IMR-90 (cell line): ENCODE measurements around the gene MLLT1. TPM values are rescaled to one million over a fixed set of nuclear protein-coding genes. Genes with fewer than 3 reads are reported as not detected.

Source experiments
- ATAC-seq: fragments of 200-7000 bp; cut with Tn5 transposase; 2 replicates; pipeline ENCODE4 v1.9.1; 2020; ENCODE audit warnings: low read depth, mild to moderate bottlenecking, moderate library complexity
- BruUV-seq: library from RNA; stranded (reverse); fragments of 400-500 nt; replicated peaks from 2 replicates; lab custom pipeline; 2021; lab: Mats Ljungman, UMichigan
- CTCF ChIA-PET: fragments of 300-600 bp; formaldehyde crosslinking; extraction: SDS; loops from one replicate; lab custom pipeline; 2021; ENCODE audit warnings: antibody characterized with exemption; lab: Yijun Ruan, JAX
- POLR2A ChIA-PET: fragments of 300-600 bp; sonication (Branson Sonifier 250); formaldehyde crosslinking; loops from one replicate; lab custom pipeline; 2022; ENCODE audit warnings: antibody characterized with exemption; ENCODE audit not compliant: unreplicated experiment; lab: Charles Lee
- DNase-seq: peaks from one replicate; pipeline ENCODE4 v3.0.0; 2013
- H2AFZ ChIP-seq: replicated peaks from 2 replicates; pipeline ENCODE3; 2013; ENCODE audit warnings: low read length, mild to moderate bottlenecking; ENCODE audit not compliant: poor library complexity
- H2AK5ac ChIP-seq: 2 replicates; pipeline ENCODE4 v1.6.1; 2013; ENCODE audit warnings: low read depth, low read length, inconsistent platforms
- H2AK9ac ChIP-seq: replicated peaks from 2 replicates; pipeline ENCODE3; 2013; ENCODE audit warnings: mild to moderate bottlenecking, low read depth, low read length, moderate library complexity; ENCODE audit not compliant: poor library complexity
- H2BK120ac ChIP-seq: 2 replicates; pipeline ENCODE4 v1.6.1; 2013; ENCODE audit warnings: low read depth, low read length, inconsistent platforms
- H2BK15ac ChIP-seq: 3 replicates; pipeline ENCODE4 v1.6.1; 2013; ENCODE audit warnings: low read depth, low read length, inconsistent platforms
- H2BK20ac ChIP-seq: 2 replicates; pipeline ENCODE4 v1.6.1; 2013; ENCODE audit warnings: low read depth, mild to moderate bottlenecking, inconsistent platforms, low read length, moderate library complexity
- H2BK5ac ChIP-seq: 2 replicates; pipeline ENCODE4 v1.6.1; 2013; ENCODE audit warnings: mild to moderate bottlenecking, low read depth, low read length, inconsistent platforms; ENCODE audit not compliant: poor library complexity, severe bottlenecking
- H3K14ac ChIP-seq: replicated peaks from 2 replicates; pipeline ENCODE4 v1.6.1; 2013; ENCODE audit warnings: low read depth, low read length, inconsistent platforms
- H3K18ac ChIP-seq: 2 replicates; pipeline ENCODE4 v1.6.1; 2013; ENCODE audit warnings: low read depth, low read length, control low read depth
- H3K23ac ChIP-seq: 2 replicates; pipeline ENCODE4 v1.6.1; 2013; ENCODE audit warnings: low read depth, low read length, inconsistent platforms
- H3K27ac ChIP-seq: 2 replicates; pipeline ENCODE4 v1.5.1; 2013; ENCODE audit warnings: mild to moderate bottlenecking, control low read depth, low read length; ENCODE audit not compliant: insufficient read depth
- H3K27me3 ChIP-seq: 2 replicates; pipeline ENCODE4 v1.6.1; 2013; ENCODE audit warnings: low read length; ENCODE audit not compliant: control insufficient read depth, insufficient read depth
- H3K36me3 ChIP-seq: 2 replicates; pipeline ENCODE4 v1.6.1; 2013; ENCODE audit warnings: low read length, mixed read lengths; ENCODE audit not compliant: control insufficient read depth, insufficient read depth
- H3K4ac ChIP-seq: 2 replicates; pipeline ENCODE4 v1.6.1; 2013; ENCODE audit warnings: low read depth, low read length, inconsistent platforms
- H3K4me1 ChIP-seq: 2 replicates; pipeline ENCODE4 v1.6.1; 2013; ENCODE audit warnings: low read length, mixed read lengths; ENCODE audit not compliant: control insufficient read depth, insufficient read depth
- H3K4me2 ChIP-seq: 2 replicates; pipeline ENCODE4 v1.6.1; 2013; ENCODE audit warnings: low read depth, mild to moderate bottlenecking, control low read depth, low read length, moderate library complexity
- H3K4me3 ChIP-seq: 2 replicates; pipeline ENCODE4 v1.5.1; 2013; ENCODE audit warnings: low read depth, mild to moderate bottlenecking, control low read depth, low read length, moderate library complexity; ENCODE audit not compliant: insufficient read depth
- H3K56ac ChIP-seq: 2 replicates; pipeline ENCODE4 v1.6.1; 2013; ENCODE audit warnings: low read length, inconsistent platforms; ENCODE audit not compliant: insufficient read depth; ENCODE audit errors: extremely low read depth
- H3K79me1 ChIP-seq, 2 experiments: 2 replicates each; pipeline ENCODE4 v1.6.1; 2013; ENCODE audit warnings: low read length in 2 of 2, inconsistent platforms in 1 of 2, low read depth in 1 of 2
- H3K9ac ChIP-seq: 2 replicates; pipeline ENCODE4 v1.6.1; 2013; ENCODE audit warnings: low read depth, low read length, control low read depth
- H3K9me1 ChIP-seq: 2 replicates; pipeline ENCODE4 v1.6.1; 2013; ENCODE audit warnings: low read length, inconsistent platforms; ENCODE audit not compliant: insufficient read depth
- H3K9me3 ChIP-seq: 2 replicates; pipeline ENCODE4 v1.6.1; 2013; ENCODE audit warnings: low read length; ENCODE audit not compliant: control insufficient read depth, insufficient read depth
- H4K20me1 ChIP-seq: 2 replicates; pipeline ENCODE4 v1.6.1; 2013; ENCODE audit warnings: low read length, inconsistent platforms; ENCODE audit not compliant: insufficient read depth
- H4K5ac ChIP-seq: 2 replicates; pipeline ENCODE4 v1.6.1; 2013; ENCODE audit warnings: mild to moderate bottlenecking, low read depth, low read length, control low read depth
- H4K8ac ChIP-seq, 2 experiments: 2 replicates each; pipeline ENCODE4 v1.6.1; 2013; ENCODE audit warnings: low read depth in 2 of 2, low read length in 2 of 2, control low read depth in 1 of 2, inconsistent platforms in 1 of 2
- H4K91ac ChIP-seq: 2 replicates; pipeline ENCODE4 v1.6.1; 2013; ENCODE audit warnings: low read depth, low read length, inconsistent platforms; ENCODE audit not compliant: insufficient read depth
- BHLHE40 ChIP-seq: fragments of 150-350 bp; IDR thresholded peaks from 2 replicates; pipeline ENCODE4 v1.6.1; 2016; ENCODE audit warnings: mild to moderate bottlenecking, low read depth, low read length
- CEBPB ChIP-seq: IDR thresholded peaks from 2 replicates; pipeline ENCODE4 v1.6.1; 2012; ENCODE audit warnings: low read depth, low read length, improper control_type of control experiment
- CHD1 ChIP-seq: IDR thresholded peaks from 2 replicates; pipeline ENCODE4 v1.6.1; 2012; ENCODE audit warnings: low read depth, low read length, improper control_type of control experiment
- CTCF ChIP-seq: conservative IDR thresholded peaks from 2 replicates; pipeline ENCODE4 v1.5.1; 2012; ENCODE audit warnings: mild to moderate bottlenecking, low read depth, low read length, improper control_type of control experiment
- ELK1 ChIP-seq: fragments of 150-350 bp; IDR thresholded peaks from 2 replicates; pipeline ENCODE4 v1.6.1; 2016; ENCODE audit warnings: low read depth, mild to moderate bottlenecking, low read length, moderate library complexity, borderline replicate concordance
- MAFK ChIP-seq: IDR thresholded peaks from 2 replicates; pipeline ENCODE4 v1.6.1; 2012; ENCODE audit warnings: low read depth, low read length, improper control_type of control experiment
- MAZ ChIP-seq: IDR thresholded peaks from 2 replicates; pipeline ENCODE4 v1.6.1; 2012; ENCODE audit warnings: low read depth, mild to moderate bottlenecking, low read length, improper control_type of control experiment, moderate library complexity, borderline replicate concordance
- MXI1 ChIP-seq: IDR thresholded peaks from 2 replicates; pipeline ENCODE4 v1.6.1; 2012; ENCODE audit warnings: low read depth, mild to moderate bottlenecking, low read length, moderate library complexity, borderline replicate concordance
- NFE2L2 ChIP-seq: fragments of 150-350 bp; IDR thresholded peaks from 2 replicates; pipeline ENCODE4 v1.6.1; 2016; ENCODE audit warnings: low read depth, mild to moderate bottlenecking, low read length
- POLR2A ChIP-seq: IDR thresholded peaks from 2 replicates; pipeline ENCODE4 v1.6.1; 2012; ENCODE audit warnings: mild to moderate bottlenecking, low read depth, low read length
- RAD21 ChIP-seq: IDR thresholded peaks from 2 replicates; pipeline ENCODE4 v1.6.1; 2012; ENCODE audit warnings: low read length, improper control_type of control experiment
- RCOR1 ChIP-seq: IDR thresholded peaks from 2 replicates; pipeline ENCODE4 v1.6.1; 2012; ENCODE audit warnings: mild to moderate bottlenecking, low read length, improper control_type of control experiment; ENCODE audit not compliant: insufficient replicate concordance
- RFX5 ChIP-seq: IDR thresholded peaks from 2 replicates; pipeline ENCODE4 v1.8.0; 2012; ENCODE audit warnings: low read depth, mild to moderate bottlenecking, low read length, moderate library complexity
- SMC3 ChIP-seq: fragments of 150-350 bp; IDR thresholded peaks from 2 replicates; pipeline ENCODE4 v1.6.1; 2016; ENCODE audit warnings: low read depth, mild to moderate bottlenecking, antibody characterized with exemption, low read length, moderate library complexity
- USF2 ChIP-seq: fragments of 150-350 bp; IDR thresholded peaks from 2 replicates; pipeline ENCODE4 v1.6.1; 2017; ENCODE audit warnings: mild to moderate bottlenecking, antibody characterized with exemption, low read length, low read depth
- WGBS, 2 experiments: methylation state at CpG; one replicate each; pipeline versions ENCODE4 v1.1.5 to v1.1.7; 2013; ENCODE audit warnings: missing lambda C conversion rate in 2 of 2; ENCODE audit not compliant: insufficient read length in 1 of 2; ENCODE audit errors: extremely low coverage in 2 of 2; 5-methylcytosine and 5-hydroxymethylcytosine counted together
- dilution Hi-C: fragments of 300-500 bp; cut with HindIII; formaldehyde crosslinking; loops from one replicate; pipeline ENCODE4 v1.14.3; 2018; ENCODE audit warnings: low sequenced_read_pairs; ENCODE audit not compliant: unreplicated experiment
- in situ Hi-C: fragments of 300-500 bp; cut with MboI; formaldehyde crosslinking; loops from 3 replicates; pipeline ENCODE4 v1.14.3; 2019; ENCODE audit warnings: low sequenced_read_pairs, inconsistent platforms, mixed read lengths
- intact Hi-C: fragments of 100-400 bp; cut with micrococcal nuclease; formaldehyde crosslinking; loops from 2 replicates; pipeline ENCODE4 v1.10.0; 2022
- polyA plus RNA-seq, 3 experiments: library from polyadenylated mRNA; depleted of rRNA; stranded (reverse); fragments of >200 nt; gene quantifications; 2 replicates each; pipeline ENCODE4 v1.2.3, GENCODE V29; 2012; ENCODE audit warnings: low replicate concordance in 1 of 3
- total RNA-seq: library from RNA; depleted of rRNA; stranded (reverse); fragments of >200 nt; gene quantifications from 2 replicates; pipeline ENCODE4 v1.2.3, GENCODE V29; 2012

The MLLT1 gene
- total and polyA plus RNA-seq, 2 of the 4 experiments (the other 2 are of a cell fraction), result 1.3 to 30.6 TPM

GRCh38 chr19:6319376-6319775 lies 39.6 kb upstream of the MLLT1 start:
- Histone ChIP-seq H4K20me1 (no peaks in the 10 kb centered on the region), H2AK5ac (no peak overlapping the region), H4K5ac (no peak overlapping the region), H3K4me1 (no peaks in the 10 kb centered on the region), H3K27me3 (peaks cover 2% of the 10 kb centered on the region; the same call in 1 of the 2 replicates), H3K4me2 (no peak overlapping the region), H3K56ac (no peak overlapping the region), H2AFZ (no peak overlapping the region), H3K27ac (no peak overlapping the region), H2BK20ac (no peak overlapping the region), H2BK120ac (no peak overlapping the region), H3K4ac (no peak overlapping the region), H3K9me1 (no peaks in the 10 kb centered on the region), H2BK5ac (no peak overlapping the region), H3K14ac (no peak overlapping the region), H4K91ac (no peak overlapping the region), H3K4me3 (no peak overlapping the region), H3K36me3 (no peaks in the 10 kb centered on the region), H4K8ac (no peak overlapping the region), H2AK9ac (no peak overlapping the region), H3K18ac (no peak overlapping the region), H3K9ac (no peak overlapping the region), H2BK15ac (no peak overlapping the region), H3K23ac (no peak overlapping the region), H3K79me1 (no peaks in the 10 kb centered on the region), H3K9me3 (no peaks in the 10 kb centered on the region)
- no peak for DNase-seq
- no TSS peak for BruUV-seq
- TF ChIP-seq RCOR1 (no peak), SMC3 (no peak), CEBPB (no peak), MAFK (no peak), USF2 (no peak), CHD1 (no peak), RAD21 (no peak), ELK1 (no peak), MXI1 (no peak), RFX5 (no peak), MAZ (no peak), NFE2L2 (no peak), CTCF (no peak), BHLHE40 (no peak), POLR2A (no peak)
- dilution Hi-C loops, result no loop called here
- CTCF ChIA-PET, result no interaction called here
- POLR2A ChIA-PET, result no interaction called here
- intact Hi-C loops, result no loop called here
- in situ Hi-C loops, result no loop called here
- ATAC-seq, result no peak
- no CpG with 5 or more reads among the region's 4 CpGs for WGBS, 2 experiments
